Uterus (tissue), 4 donors: ENCODE results near the gene PCDHGB5. TPM values are rescaled to one million over a fixed set of nuclear protein-coding genes. Genes with fewer than 3 reads are reported as not detected.
"Not testable (repeated sequence)": the region's sequence is repeated elsewhere in the genome, so short reads cannot be mapped to it uniquely, and the experiment has no call there.

ENCODE experiments used
- DNase-seq, 2 donors: peaks; one replicate each; pipeline ENCODE4 v3.0.0-alpha.2; 2019 to 2020
- H3K27ac ChIP-seq, 2 donors: fragments of 200-600 bp; sonication (generic); 1 replicate in 1 of 2; 2 replicates in 1 of 2; pipeline ENCODE4 v1.5.1; 2016 to 2018
- H3K27me3 ChIP-seq, 2 donors: fragments of 200-600 bp; sonication (generic); one replicate each; pipeline ENCODE4 v1.5.1; 2018 to 2019; ENCODE audit warnings: control low read depth in 1 of 2
- H3K36me3 ChIP-seq, 2 donors: fragments of 200-600 bp; sonication (generic); one replicate each; pipeline ENCODE4 v1.5.1; 2019; ENCODE audit warnings: control low read depth in 1 of 2
- H3K4me1 ChIP-seq, 2 donors: fragments of 200-600 bp; sonication (generic); one replicate each; pipeline ENCODE4 v1.5.1; 2018 to 2019; ENCODE audit warnings: control low read depth in 1 of 2
- H3K4me3 ChIP-seq, 2 donors: fragments of 200-600 bp; sonication (generic); 1 replicate in 1 of 2; 2 replicates in 1 of 2; pipeline ENCODE4 v1.5.1; 2018 to 2019; ENCODE audit warnings: mild to moderate bottlenecking in 1 of 2
- H3K9me3 ChIP-seq, 2 donors: fragments of 200-600 bp; sonication (generic); one replicate each; pipeline ENCODE4 v1.5.1; 2019; ENCODE audit warnings: control low read depth in 1 of 2
- CTCF ChIP-seq, 4 experiments: fragments of 200-600 bp in 2 of 4; fragments of 450-650 bp in 2 of 4; sonication (generic) in 2 of 4; IDR thresholded peaks; one replicate each; pipeline ENCODE4 v1.5.1; 2016 to 2019; ENCODE audit warnings: antibody characterized with exemption in 4 of 4, mild to moderate bottlenecking in 2 of 4, moderate library complexity in 1 of 4
- POLR2A ChIP-seq, 2 donors: fragments of 450-650 bp; IDR thresholded peaks; one replicate each; pipeline ENCODE4 v1.6.1; 2016; ENCODE audit warnings: antibody characterized with exemption in 2 of 2, mild to moderate bottlenecking in 1 of 2, moderate library complexity in 1 of 2
- intact Hi-C: fragments of 100-400 bp; cut with DNase I; formaldehyde crosslinking; loops from one replicate; pipeline ENCODE4 v1.15.1; 2023; ENCODE audit warnings: low total_unique reads
- total RNA-seq, 4 donors: library from RNA; depleted of rRNA in 3 of 4; stranded (reverse); fragments of >200 nt in 3 of 4; gene quantifications; one replicate each; pipeline versions ENCODE4 v1.1.0 to v1.2.4, GENCODE V29; 2014 to 2023
- donor health status: DM: yes; HTN: yes; CAD: no.

Gene PCDHGB5
- total RNA-seq, 4 donors from 2014 or later: 10.0 to 33.6 (median 20.6) TPM

- no peaks in the 10 kb centered on the region for H3K4me1 ChIP-seq
- peak overlapping the region in 1 of 2 donors; percentile 2 for H3K4me3 ChIP-seq
- DNase-seq: no peak
- no peaks in the 10 kb centered on the region for H3K36me3 ChIP-seq
- H3K27me3 ChIP-seq: no peaks in the 10 kb centered on the region
- peaks cover 6 to 99% of the 10 kb centered on the region in 2 donors for H3K9me3 ChIP-seq
- TF ChIP-seq POLR2A (IDR thresholded peaks at IDR 0.05) (no peak), CTCF (IDR thresholded peaks at IDR 0.05) (no peak)
- intact Hi-C loops: no loop called here
- H3K27ac ChIP-seq: no peak overlapping the region
These were observed 12.0 kb downstream of the PCDHGB5 start for GRCh38 chr5:141409598-141410306.

- TF ChIP-seq CTCF (IDR thresholded peaks at IDR 0.05) (no peak), POLR2A (IDR thresholded peaks at IDR 0.05) (no peak)
- Histone ChIP-seq H3K9me3 (peaks cover 6 to 97% of the 10 kb centered on the region in 2 donors), H3K36me3 (no peaks in the 10 kb centered on the region), H3K4me3 (no peak overlapping the region), H3K27me3 (no peaks in the 10 kb centered on the region), H3K4me1 (no peaks in the 10 kb centered on the region), H3K27ac (no peak overlapping the region)
- no peak for DNase-seq
- intact Hi-C loops: no loop called here
These were observed 13.8 kb downstream of the PCDHGB5 start for GRCh38 chr5:141411575-141411974.

- H3K4me1 ChIP-seq: no peaks in the 10 kb centered on the region
- no peaks in the 10 kb centered on the region for H3K27me3 ChIP-seq
- H3K9me3 ChIP-seq: peaks cover 6 to 97% of the 10 kb centered on the region in 2 donors
- TF ChIP-seq CTCF (IDR thresholded peaks at IDR 0.05) (peak in 1 of 4 experiments; percentile 4), POLR2A (IDR thresholded peaks at IDR 0.05) (no peak)
- H3K4me3 ChIP-seq: no peak within 1 kb of the TSS
- intact Hi-C loops: no loop called here
- no peak within 1 kb of the TSS for H3K27ac ChIP-seq
- H3K36me3 ChIP-seq: no peaks in the 10 kb centered on the region
- no peak for DNase-seq
These were observed 15.2 kb downstream of the PCDHGB5 start, which contains the start of gene PCDHGA10 for GRCh38 chr5:141412854-141413539. Gene PCDHGA10, plus strand, starts transcription at chr5:141412987. Its CDS starts 189 bp downstream, at chr5:141413176.

- no peak for DNase-seq
- Histone ChIP-seq H3K9me3 (peaks cover 6 to 97% of the 10 kb centered on the region in 2 donors), H3K27ac (no peak overlapping the region), H3K4me1 (no peaks in the 10 kb centered on the region), H3K27me3 (no peaks in the 10 kb centered on the region), H3K36me3 (no peaks in the 10 kb centered on the region), H3K4me3 (no peak overlapping the region)
- no peak for TF ChIP-seq CTCF (IDR thresholded peaks at IDR 0.05)
- TF ChIP-seq POLR2A (IDR thresholded peaks at IDR 0.05): no peak
- intact Hi-C loops: no loop called here
These were observed 15.9 kb downstream of the PCDHGB5 start for GRCh38 chr5:141413540-141414069.

- H3K9me3 ChIP-seq: peaks cover 6 to 97% of the 10 kb centered on the region in 2 donors
- intact Hi-C loops, H3K4me3 ChIP-seq: not testable (repeated sequence)
These were observed 17.0 kb downstream of the PCDHGB5 start for GRCh38 chr5:141414548-141415274.

GRCh38 chr5:141415275-141415618 is 17.5 kb downstream of the PCDHGB5 start:
- H3K4me3 ChIP-seq, H3K27me3 ChIP-seq, intact Hi-C loops, DNase-seq, H3K4me1 ChIP-seq, H3K27ac ChIP-seq, H3K36me3 ChIP-seq: not testable (repeated sequence)
- peaks cover 6 to 97% of the 10 kb centered on the region in 2 donors for H3K9me3 ChIP-seq

More at GRCh38 chr5:141414548-141415274, 17.0 kb downstream of the PCDHGB5 start:
- not testable (repeated sequence) for H3K4me1 ChIP-seq, H3K27ac ChIP-seq, H3K36me3 ChIP-seq, H3K27me3 ChIP-seq, DNase-seq
